Epithelial cell of proximal tubule (primary cell): ENCODE measurements around the gene SNRPD3. TPM values are rescaled to one million over a fixed set of nuclear protein-coding genes. Genes with fewer than 3 reads are reported as not detected.

Experiments used
- DNase-seq: peaks from one replicate; pipeline ENCODE4 v3.0.0-alpha.2; 2011; ENCODE audit warnings: low read depth
- H3K4me3 ChIP-seq: 2 replicates; pipeline ENCODE4 v1.5.1; 2011; ENCODE audit warnings: low read depth, mild to moderate bottlenecking, low read length
- total RNA-seq: library from RNA; depleted of rRNA; stranded (reverse); fragments of >200 nt; gene quantifications from 2 replicates; pipeline ENCODE4 v1.2.3, GENCODE V29; 2015
- TF ChIP-seq, protein P1 (sequence below): conservative IDR thresholded peaks from 2 replicates; pipeline ENCODE4 v1.5.1; 2012; ENCODE audit warnings: low read depth, mild to moderate bottlenecking, low read length

Gene SNRPD3
- total RNA-seq, 1 donor from 2014 or later = 256 TPM

- DNase-seq = no peak
- H3K4me3 ChIP-seq = no peak overlapping the region
- TF ChIP-seq, protein P1, sequence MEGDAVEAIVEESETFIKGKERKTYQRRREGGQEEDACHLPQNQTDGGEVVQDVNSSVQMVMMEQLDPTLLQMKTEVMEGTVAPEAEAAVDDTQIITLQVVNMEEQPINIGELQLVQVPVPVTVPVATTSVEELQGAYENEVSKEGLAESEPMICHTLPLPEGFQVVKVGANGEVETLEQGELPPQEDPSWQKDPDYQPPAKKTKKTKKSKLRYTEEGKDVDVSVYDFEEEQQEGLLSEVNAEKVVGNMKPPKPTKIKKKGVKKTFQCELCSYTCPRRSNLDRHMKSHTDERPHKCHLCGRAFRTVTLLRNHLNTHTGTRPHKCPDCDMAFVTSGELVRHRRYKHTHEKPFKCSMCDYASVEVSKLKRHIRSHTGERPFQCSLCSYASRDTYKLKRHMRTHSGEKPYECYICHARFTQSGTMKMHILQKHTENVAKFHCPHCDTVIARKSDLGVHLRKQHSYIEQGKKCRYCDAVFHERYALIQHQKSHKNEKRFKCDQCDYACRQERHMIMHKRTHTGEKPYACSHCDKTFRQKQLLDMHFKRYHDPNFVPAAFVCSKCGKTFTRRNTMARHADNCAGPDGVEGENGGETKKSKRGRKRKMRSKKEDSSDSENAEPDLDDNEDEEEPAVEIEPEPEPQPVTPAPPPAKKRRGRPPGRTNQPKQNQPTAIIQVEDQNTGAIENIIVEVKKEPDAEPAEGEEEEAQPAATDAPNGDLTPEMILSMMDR = no peak
Measured at GRCh38 chr22:24582056-24582814, 26.4 kb downstream of the SNRPD3 start.

- no peak for DNase-seq
- H3K4me3 ChIP-seq = no peak overlapping the region
- TF ChIP-seq, protein P1 = no peak
Measured at GRCh38 chr22:24583221-24584165, 27.7 kb downstream of the SNRPD3 start.

DNA sequence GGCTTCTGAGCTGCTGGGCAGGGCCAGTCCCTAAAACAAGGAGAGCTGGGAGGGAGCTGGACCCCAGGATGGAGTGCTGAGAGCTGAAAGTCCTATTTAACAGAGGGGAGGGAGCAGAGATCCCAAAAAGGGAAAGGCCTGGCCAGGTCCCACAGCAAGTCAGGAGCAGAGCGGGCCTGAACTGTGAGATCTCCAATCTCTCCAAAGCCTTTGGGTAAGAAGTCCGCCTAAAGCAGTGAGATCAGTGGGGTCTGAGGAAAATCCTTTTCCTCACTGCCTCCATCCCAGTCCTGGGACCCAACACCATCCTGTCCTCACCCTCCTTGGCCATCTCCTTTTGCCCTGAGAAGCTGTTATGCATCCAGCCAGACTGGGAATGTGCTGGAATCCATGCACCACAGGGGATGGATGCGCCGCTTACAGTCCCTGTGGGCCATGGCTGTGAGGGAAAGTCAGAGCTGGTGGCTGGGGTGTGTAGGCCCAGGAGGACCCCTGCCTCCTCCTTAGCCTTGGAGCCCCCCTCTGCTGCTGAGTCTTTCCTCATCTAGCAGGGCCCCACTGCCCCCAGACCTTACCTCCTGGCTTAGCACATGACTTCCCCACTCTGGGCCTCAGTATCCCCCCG is 28.5 kb downstream of the SNRPD3 start:
- TF ChIP-seq, protein P1 = no peak
- H3K4me3 ChIP-seq = no peak overlapping the region
- DNase-seq = no peak

DNA sequence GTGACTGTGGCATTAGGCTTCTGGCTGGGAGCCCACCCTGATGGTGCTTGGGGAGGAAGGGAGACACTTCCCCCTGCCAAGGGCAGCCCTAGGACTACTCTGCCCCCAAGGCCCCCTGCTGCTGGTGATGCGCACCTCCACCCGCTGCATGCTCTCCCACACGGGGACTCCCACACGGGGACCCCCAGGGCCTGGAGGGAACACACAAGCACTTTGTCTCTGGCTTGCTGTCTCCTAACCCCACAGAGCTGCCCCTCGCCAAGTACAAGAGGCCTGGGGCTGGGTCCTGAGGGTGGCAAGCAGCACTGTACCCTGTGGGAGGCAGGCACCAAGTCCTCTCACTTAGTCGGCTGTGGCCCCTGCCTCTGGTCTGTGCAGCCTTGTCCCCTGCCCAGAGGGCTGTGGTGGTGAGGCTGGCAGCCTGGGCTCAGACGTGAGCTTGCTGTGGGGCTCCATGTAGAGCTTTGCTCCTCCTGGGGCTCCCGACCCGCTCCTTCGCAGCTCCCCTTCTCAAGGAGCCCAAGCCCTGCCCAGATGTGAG is 29.1 kb downstream of the SNRPD3 start:
- DNase-seq = no peak
- TF ChIP-seq, protein P1 = no peak
- H3K4me3 ChIP-seq = no peak overlapping the region

DNA sequence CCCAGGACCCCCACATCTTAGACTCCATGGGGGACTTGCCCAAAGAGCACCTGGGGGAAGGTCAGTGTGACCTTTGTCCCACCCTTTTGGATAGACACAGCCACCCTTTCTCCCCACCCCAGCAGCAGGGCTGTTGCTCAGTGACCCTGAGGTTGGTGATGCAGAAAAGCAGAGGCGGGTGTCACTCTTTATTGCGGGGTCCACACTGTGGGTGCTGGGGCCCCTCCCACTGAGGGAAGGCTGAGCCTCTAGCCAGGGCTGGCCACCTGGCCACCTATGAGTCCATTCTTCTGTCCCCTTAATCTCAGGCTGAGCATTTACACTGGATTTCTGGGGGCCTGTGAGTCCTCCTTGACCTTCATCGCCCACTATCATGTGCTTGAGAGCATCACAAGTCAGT is 29.7 kb downstream of the SNRPD3 start:
- TF ChIP-seq, protein P1 = no peak
- DNase-seq = no peak
- H3K4me3 ChIP-seq = no peak overlapping the region

- TF ChIP-seq, protein P1 = no peak
- no peak for DNase-seq
Measured at GRCh38 chr22:24585927-24586546, 30.2 kb downstream of the SNRPD3 start.

More at GRCh38 chr22:24585927-24586546, 30.2 kb downstream of the SNRPD3 start:
- no peak overlapping the region for H3K4me3 ChIP-seq
